SK-N-SH (cell line): ENCODE data around the gene LARGE1. TPM values are rescaled to one million over a fixed set of nuclear protein-coding genes. Genes with fewer than 3 reads are reported as not detected.

Source experiments
- CTCF ChIA-PET: fragments of 300-600, 350-600 bp; formaldehyde crosslinking; extraction: SDS; loops from one replicate; lab custom pipeline; 2021; lab: Yijun Ruan, JAX
- POLR2A ChIA-PET: fragments of 350-600 bp; sonication (Branson Sonifier 250); formaldehyde crosslinking; extraction: SDS; loops from one replicate; lab custom pipeline; 2020; ENCODE audit warnings: antibody characterized with exemption, inconsistent platforms; lab: Yijun Ruan, JAX
- DNase-seq: peaks from one replicate; pipeline ENCODE4 v3.0.0; 2012
- H2AFZ ChIP-seq: fragments of 200-600 bp; sonication (generic); 2 replicates; pipeline ENCODE4 v1.8.1; 2016; ENCODE audit warnings: antibody characterized with exemption, mild to moderate bottlenecking, low read depth
- H3F3A ChIP-seq: fragments of 200-600 bp; sonication (generic); replicated peaks from 2 replicates; pipeline ENCODE3; 2016; ENCODE audit warnings: antibody characterized with exemption, mild to moderate bottlenecking; ENCODE audit not compliant: insufficient read depth
- H3K27ac ChIP-seq, 2 experiments: fragments of 200-500 bp in 1 of 2; fragments of 200-600 bp in 1 of 2; sonication (Bioruptor generic) in 1 of 2; sonication (generic), shearing (Covaris generic) in 1 of 2; 2 replicates each; pipeline versions ENCODE4 v1.5.1 to v1.6.1; 2014 to 2016; ENCODE audit warnings: low read depth in 2 of 2, inconsistent platforms in 1 of 2, low read length in 1 of 2, mild to moderate bottlenecking in 1 of 2, mixed read lengths in 1 of 2
- H3K27me3 ChIP-seq: fragments of 200-600 bp; sonication (generic), shearing (Covaris generic); 2 replicates; pipeline ENCODE4 v1.6.1; 2016; ENCODE audit warnings: mixed run types; ENCODE audit not compliant: insufficient read depth
- H3K36me3 ChIP-seq, 2 experiments: fragments of 200-500 bp in 1 of 2; fragments of 200-600 bp in 1 of 2; sonication (Bioruptor generic) in 1 of 2; sonication (generic) in 1 of 2; replicated peaks in 1 of 2; 2 replicates each; pipeline versions ENCODE3 to v1.5.1; 2014 to 2016; ENCODE audit warnings: low read length in 1 of 2, mild to moderate bottlenecking in 1 of 2; ENCODE audit not compliant: insufficient read depth in 2 of 2, control insufficient read depth in 1 of 2
- H3K4me1 ChIP-seq, 2 experiments: fragments of 200-500 bp in 1 of 2; fragments of 200-600 bp in 1 of 2; sonication (Bioruptor generic) in 1 of 2; sonication (generic), shearing (Covaris generic) in 1 of 2; 2 replicates each; pipeline versions ENCODE4 v1.5.1 to v1.6.1; 2014 to 2016; ENCODE audit warnings: low read depth in 1 of 2, low read length in 1 of 2, mixed run types in 1 of 2; ENCODE audit not compliant: insufficient read depth in 2 of 2, control insufficient read depth in 1 of 2
- H3K4me2 ChIP-seq: fragments of 200-600 bp; sonication (generic), shearing (Covaris generic); 2 replicates; pipeline ENCODE4 v1.6.1; 2017; ENCODE audit warnings: mixed run types
- H3K4me3 ChIP-seq, 2 experiments: fragments of 200-500 bp in 1 of 2; fragments of 200-600 bp in 1 of 2; sonication (Bioruptor generic) in 1 of 2; sonication (generic), shearing (Covaris generic) in 1 of 2; 2 replicates each; pipeline versions ENCODE4 v1.5.1 to v1.8.1; 2014 to 2016; ENCODE audit warnings: low read depth in 2 of 2, inconsistent platforms in 1 of 2, low read length in 1 of 2, mild to moderate bottlenecking in 1 of 2, mixed read lengths in 1 of 2, moderate library complexity in 1 of 2
- H3K79me2 ChIP-seq: fragments of 200-600 bp; sonication (generic); 2 replicates; pipeline ENCODE4 v1.8.1; 2017; ENCODE audit warnings: mild to moderate bottlenecking; ENCODE audit not compliant: insufficient read depth
- H3K9ac ChIP-seq: fragments of 200-600 bp; sonication (generic); 2 replicates; pipeline ENCODE4 v1.6.1; 2017; ENCODE audit warnings: mixed run types
- H3K9me2 ChIP-seq: fragments of 200-600 bp; sonication (generic); 2 replicates; pipeline ENCODE4 v1.6.1; 2017; ENCODE audit warnings: mixed run types
- H3K9me3 ChIP-seq: fragments of 200-600 bp; sonication (generic); 2 replicates; pipeline ENCODE4 v1.6.1; 2017; ENCODE audit warnings: mixed run types, mild to moderate bottlenecking, moderate library complexity
- H4K20me1 ChIP-seq: fragments of 200-600 bp; sonication (generic); 2 replicates; pipeline ENCODE4 v1.6.1; 2017; ENCODE audit warnings: mild to moderate bottlenecking, mixed run types; ENCODE audit not compliant: insufficient read depth
- CHD2 ChIP-seq: fragments of 150-350 bp; IDR thresholded peaks from 2 replicates; pipeline ENCODE4 v1.6.1; 2018; ENCODE audit warnings: low read length; ENCODE audit not compliant: partially characterized antibody
- ELF1 ChIP-seq: IDR thresholded peaks from 2 replicates; pipeline ENCODE4 v1.4.0; 2012
- EZH2phosphoT487 ChIP-seq: fragments of 200-600 bp; sonication (generic); IDR thresholded peaks from 2 replicates; pipeline ENCODE4 v1.6.1; 2017; ENCODE audit warnings: low read depth, mixed run types, mild to moderate bottlenecking, antibody characterized with exemption, moderate library complexity, borderline replicate concordance
- FOXJ3 ChIP-seq: sonication (generic); formaldehyde crosslinking; IDR thresholded peaks from 2 replicates; pipeline ENCODE4 v1.5.1; 2020; ENCODE audit warnings: mild to moderate bottlenecking, missing genetic modification reagents
- FOXM1 ChIP-seq: IDR thresholded peaks from 2 replicates; pipeline ENCODE4 v1.4.0; 2012; ENCODE audit warnings: low read depth, mild to moderate bottlenecking
- MXI1 ChIP-seq: IDR thresholded peaks from 2 replicates; pipeline ENCODE4 v1.6.1; 2012; ENCODE audit warnings: mild to moderate bottlenecking, low read depth, low read length, improper control_type of control experiment
- POLR2AphosphoS5 ChIP-seq: IDR thresholded peaks from 2 replicates; pipeline ENCODE4 v1.6.1; 2012; ENCODE audit warnings: low read depth, low read length
- RAD21 ChIP-seq: IDR thresholded peaks from 2 replicates; pipeline ENCODE4 v1.6.1; 2012; ENCODE audit warnings: mild to moderate bottlenecking, low read length
- SMC3 ChIP-seq: IDR thresholded peaks from 2 replicates; pipeline ENCODE4 v1.6.1; 2012; ENCODE audit warnings: low read depth, low read length, improper control_type of control experiment
- TAF1 ChIP-seq: IDR thresholded peaks from 2 replicates; pipeline ENCODE4 v1.6.1; 2012; ENCODE audit warnings: low read depth, mild to moderate bottlenecking, low read length, moderate library complexity, borderline replicate concordance
- TEAD4 ChIP-seq: IDR thresholded peaks from 2 replicates; pipeline ENCODE4 v1.4.0; 2012; ENCODE audit warnings: mild to moderate bottlenecking, borderline replicate concordance; ENCODE audit not compliant: insufficient read depth
- WGBS: methylation state at CpG from one replicate; pipeline ENCODE4 v1.1.6; 2017; ENCODE audit warnings: low lambda C conversion rate; 5-methylcytosine and 5-hydroxymethylcytosine counted together
- polyA plus RNA-seq, 3 experiments: library from polyadenylated mRNA; depleted of rRNA; stranded (reverse); fragments of >200 nt; gene quantifications; 2 replicates each; pipeline ENCODE4 v1.2.3, GENCODE V29; 2012
- TF ChIP-seq, protein P1 (sequence below): IDR thresholded peaks from 2 replicates; pipeline ENCODE4 v1.6.1; 2012; ENCODE audit warnings: mild to moderate bottlenecking, low read depth, low read length, moderate library complexity
- TF ChIP-seq, protein P2 (sequence below): IDR thresholded peaks from 2 replicates; pipeline ENCODE4 v1.4.0; 2012; ENCODE audit warnings: low read depth, borderline replicate concordance
- TF ChIP-seq, protein P3 (sequence below): fragments of 150-350 bp; IDR thresholded peaks from 2 replicates; pipeline ENCODE4 v1.6.1; 2017; ENCODE audit warnings: antibody characterized with exemption, low read length, low read depth, borderline replicate concordance
- TF ChIP-seq, protein P4 (sequence below): fragments of 200-600 bp; sonication (generic); IDR thresholded peaks from 2 replicates; pipeline ENCODE4 v1.6.1; 2017; ENCODE audit warnings: antibody characterized with exemption, mild to moderate bottlenecking, moderate library complexity

The LARGE1 gene
- polyA plus RNA-seq, 1 of the 3 experiments (the other 2 are of a cell fraction) = 1.1 TPM

DNA sequence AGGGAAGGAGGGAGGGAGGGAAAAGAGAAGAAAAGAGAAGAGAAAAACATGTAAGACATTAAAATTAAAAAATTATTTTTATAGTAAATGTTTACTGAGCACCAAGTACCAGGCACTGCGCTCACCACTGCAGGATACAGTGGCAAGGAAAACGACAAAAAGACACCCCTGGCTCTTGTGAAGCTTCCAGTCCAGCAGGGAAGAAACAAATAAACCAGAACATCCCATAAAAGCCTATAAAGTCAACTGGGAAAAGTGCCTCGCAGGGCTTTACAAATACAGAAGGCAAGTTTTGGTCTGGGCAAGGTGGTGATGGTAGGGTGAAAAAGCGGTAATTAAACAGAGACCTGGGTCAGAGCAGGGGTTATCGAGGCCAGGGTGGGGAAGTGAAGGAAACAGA lies 33.6 kb downstream of the LARGE1 start (continued):
- TF ChIP-seq, protein P1, sequence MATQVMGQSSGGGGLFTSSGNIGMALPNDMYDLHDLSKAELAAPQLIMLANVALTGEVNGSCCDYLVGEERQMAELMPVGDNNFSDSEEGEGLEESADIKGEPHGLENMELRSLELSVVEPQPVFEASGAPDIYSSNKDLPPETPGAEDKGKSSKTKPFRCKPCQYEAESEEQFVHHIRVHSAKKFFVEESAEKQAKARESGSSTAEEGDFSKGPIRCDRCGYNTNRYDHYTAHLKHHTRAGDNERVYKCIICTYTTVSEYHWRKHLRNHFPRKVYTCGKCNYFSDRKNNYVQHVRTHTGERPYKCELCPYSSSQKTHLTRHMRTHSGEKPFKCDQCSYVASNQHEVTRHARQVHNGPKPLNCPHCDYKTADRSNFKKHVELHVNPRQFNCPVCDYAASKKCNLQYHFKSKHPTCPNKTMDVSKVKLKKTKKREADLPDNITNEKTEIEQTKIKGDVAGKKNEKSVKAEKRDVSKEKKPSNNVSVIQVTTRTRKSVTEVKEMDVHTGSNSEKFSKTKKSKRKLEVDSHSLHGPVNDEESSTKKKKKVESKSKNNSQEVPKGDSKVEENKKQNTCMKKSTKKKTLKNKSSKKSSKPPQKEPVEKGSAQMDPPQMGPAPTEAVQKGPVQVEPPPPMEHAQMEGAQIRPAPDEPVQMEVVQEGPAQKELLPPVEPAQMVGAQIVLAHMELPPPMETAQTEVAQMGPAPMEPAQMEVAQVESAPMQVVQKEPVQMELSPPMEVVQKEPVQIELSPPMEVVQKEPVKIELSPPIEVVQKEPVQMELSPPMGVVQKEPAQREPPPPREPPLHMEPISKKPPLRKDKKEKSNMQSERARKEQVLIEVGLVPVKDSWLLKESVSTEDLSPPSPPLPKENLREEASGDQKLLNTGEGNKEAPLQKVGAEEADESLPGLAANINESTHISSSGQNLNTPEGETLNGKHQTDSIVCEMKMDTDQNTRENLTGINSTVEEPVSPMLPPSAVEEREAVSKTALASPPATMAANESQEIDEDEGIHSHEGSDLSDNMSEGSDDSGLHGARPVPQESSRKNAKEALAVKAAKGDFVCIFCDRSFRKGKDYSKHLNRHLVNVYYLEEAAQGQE = no peak
- TF ChIP-seq, all 33 proteins: peak for 0

DNA sequence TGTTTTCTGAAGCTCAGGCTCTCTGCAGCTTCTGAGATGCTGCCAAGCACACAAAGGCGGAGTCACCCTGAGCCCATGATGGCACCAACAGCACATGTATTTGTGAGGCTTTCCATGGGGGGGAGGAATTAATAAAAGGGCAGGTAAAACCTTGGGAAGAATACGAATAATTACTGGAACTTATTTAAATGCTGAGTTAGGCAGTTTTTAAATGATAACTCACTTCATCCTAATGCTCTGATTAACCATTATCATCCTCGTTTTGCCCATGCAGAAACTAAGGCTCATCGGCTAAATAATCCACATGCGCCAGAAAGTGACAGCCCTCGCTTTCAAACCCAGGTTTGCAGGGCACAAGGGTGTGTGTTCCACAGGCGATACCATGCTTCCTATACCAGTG lies 35.4 kb downstream of the LARGE1 start:
- Histone ChIP-seq H3K9ac (no peak overlapping the region), H3K4me1 (peaks cover 0 to 6% of the 10 kb centered on the region in 2 experiments; a peak in 1 of 4 replicates), H3K4me2 (no peak overlapping the region), H3K27me3 (no peaks in the 10 kb centered on the region), H3K27ac (no peak overlapping the region), H3K9me2 (no peaks in the 10 kb centered on the region), H3K4me3 (no peak overlapping the region), H3K9me3 (no peaks in the 10 kb centered on the region), H3F3A (no peaks in the 10 kb centered on the region), H3K79me2 (no peaks in the 10 kb centered on the region; the same call in 1 of the 2 replicates), H3K36me3 (no peaks in the 10 kb centered on the region), H2AFZ (no peak overlapping the region), H4K20me1 (no peaks in the 10 kb centered on the region)
- 71% methylated on average over 7 of the region's 7 CpGs for WGBS
- DNase-seq = no peak
- TF ChIP-seq TEAD4 (no peak), TAF1 (no peak), RAD21 (no peak), ELF1 (no peak), FOXJ3 (CRISPR knock-in tag) (no peak)
- ChIA-PET POLR2A (no interaction called here), CTCF (no interaction called here)

DNA sequence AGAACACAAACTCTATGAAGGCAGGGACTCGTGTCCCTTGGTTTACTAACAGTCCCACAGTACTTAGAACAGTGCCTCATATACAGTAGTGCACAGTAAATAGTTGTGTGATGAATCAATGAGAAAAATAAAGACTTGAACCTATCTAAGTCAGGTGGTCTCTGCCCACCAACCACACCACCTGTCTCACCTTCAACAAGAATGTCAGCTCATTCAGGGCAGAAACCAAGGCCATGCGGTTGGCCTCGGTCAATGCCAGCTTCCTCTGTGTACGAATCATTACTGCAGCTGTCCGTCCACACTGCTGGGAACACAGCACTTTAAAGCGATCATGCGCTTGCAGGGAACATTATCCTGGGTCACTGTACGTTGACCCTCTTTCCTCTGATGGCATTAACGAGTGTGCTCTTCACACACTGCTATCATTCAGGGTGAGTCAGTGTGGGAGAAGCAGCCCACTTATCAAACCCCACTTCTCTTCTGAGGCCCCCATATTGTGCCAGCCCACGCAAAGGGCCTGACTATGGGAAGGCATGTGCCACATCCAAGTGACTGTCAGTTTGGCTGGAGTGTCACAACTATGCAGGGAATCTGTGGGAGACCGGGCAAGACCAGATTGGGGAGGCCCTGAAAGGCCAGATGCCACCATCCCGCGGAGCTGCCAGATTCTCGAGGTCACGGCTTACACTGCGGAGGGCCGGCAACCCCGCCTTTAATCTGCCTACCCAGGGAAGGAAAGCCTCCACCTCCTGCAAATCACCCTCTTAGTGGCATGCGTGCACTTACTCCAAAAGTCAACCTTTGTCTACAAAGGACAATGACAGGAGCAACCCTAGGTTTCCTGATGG lies 36.1 kb downstream of the LARGE1 start:
- Histone ChIP-seq H3K79me2 (no peaks in the 10 kb centered on the region; the same call in 1 of the 2 replicates), H3K27me3 (no peaks in the 10 kb centered on the region), H4K20me1 (no peaks in the 10 kb centered on the region), H3K4me2 (no peak overlapping the region), H3F3A (no peaks in the 10 kb centered on the region), H3K9ac (no peak overlapping the region), H2AFZ (no peak overlapping the region), H3K9me2 (no peaks in the 10 kb centered on the region), H3K27ac (no peak overlapping the region), H3K9me3 (no peaks in the 10 kb centered on the region), H3K4me1 (peaks cover 0 to 6% of the 10 kb centered on the region in 2 experiments; a peak in 1 of 4 replicates)
- DNase-seq = no peak
- CTCF ChIA-PET = no interaction called here
- 60% methylated on average over 7 of the region's 19 CpGs for WGBS
- POLR2A ChIA-PET = no interaction called here
- TF ChIP-seq, protein P2, sequence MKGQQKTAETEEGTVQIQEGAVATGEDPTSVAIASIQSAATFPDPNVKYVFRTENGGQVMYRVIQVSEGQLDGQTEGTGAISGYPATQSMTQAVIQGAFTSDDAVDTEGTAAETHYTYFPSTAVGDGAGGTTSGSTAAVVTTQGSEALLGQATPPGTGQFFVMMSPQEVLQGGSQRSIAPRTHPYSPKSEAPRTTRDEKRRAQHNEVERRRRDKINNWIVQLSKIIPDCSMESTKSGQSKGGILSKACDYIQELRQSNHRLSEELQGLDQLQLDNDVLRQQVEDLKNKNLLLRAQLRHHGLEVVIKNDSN = no peak
- TF ChIP-seq FOXM1 (no peak), EZH2phosphoT487 (no peak), SMC3 (no peak), CHD2 (no peak), RAD21 (no peak), MXI1 (no peak), POLR2AphosphoS5 (no peak)
- TF ChIP-seq, protein P3, sequence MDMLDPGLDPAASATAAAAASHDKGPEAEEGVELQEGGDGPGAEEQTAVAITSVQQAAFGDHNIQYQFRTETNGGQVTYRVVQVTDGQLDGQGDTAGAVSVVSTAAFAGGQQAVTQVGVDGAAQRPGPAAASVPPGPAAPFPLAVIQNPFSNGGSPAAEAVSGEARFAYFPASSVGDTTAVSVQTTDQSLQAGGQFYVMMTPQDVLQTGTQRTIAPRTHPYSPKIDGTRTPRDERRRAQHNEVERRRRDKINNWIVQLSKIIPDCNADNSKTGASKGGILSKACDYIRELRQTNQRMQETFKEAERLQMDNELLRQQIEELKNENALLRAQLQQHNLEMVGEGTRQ = no peak
- TF ChIP-seq, protein P4, sequence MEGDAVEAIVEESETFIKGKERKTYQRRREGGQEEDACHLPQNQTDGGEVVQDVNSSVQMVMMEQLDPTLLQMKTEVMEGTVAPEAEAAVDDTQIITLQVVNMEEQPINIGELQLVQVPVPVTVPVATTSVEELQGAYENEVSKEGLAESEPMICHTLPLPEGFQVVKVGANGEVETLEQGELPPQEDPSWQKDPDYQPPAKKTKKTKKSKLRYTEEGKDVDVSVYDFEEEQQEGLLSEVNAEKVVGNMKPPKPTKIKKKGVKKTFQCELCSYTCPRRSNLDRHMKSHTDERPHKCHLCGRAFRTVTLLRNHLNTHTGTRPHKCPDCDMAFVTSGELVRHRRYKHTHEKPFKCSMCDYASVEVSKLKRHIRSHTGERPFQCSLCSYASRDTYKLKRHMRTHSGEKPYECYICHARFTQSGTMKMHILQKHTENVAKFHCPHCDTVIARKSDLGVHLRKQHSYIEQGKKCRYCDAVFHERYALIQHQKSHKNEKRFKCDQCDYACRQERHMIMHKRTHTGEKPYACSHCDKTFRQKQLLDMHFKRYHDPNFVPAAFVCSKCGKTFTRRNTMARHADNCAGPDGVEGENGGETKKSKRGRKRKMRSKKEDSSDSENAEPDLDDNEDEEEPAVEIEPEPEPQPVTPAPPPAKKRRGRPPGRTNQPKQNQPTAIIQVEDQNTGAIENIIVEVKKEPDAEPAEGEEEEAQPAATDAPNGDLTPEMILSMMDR = no peak
- TF ChIP-seq, all 33 proteins: peak for 0
- Histone ChIP-seq H3K36me3 (no peaks in the 10 kb centered on the region), H3K4me3 (no peak overlapping the region)
